Measurements from ENCODE around the gene IGF1R. TPM values are rescaled to one million over a fixed set of nuclear protein-coding genes. Genes with fewer than 3 reads are reported as not detected.

The IGF1R gene
- total RNA-seq, 4 donors from 2014 or later: 87.8 to 173 (median 107) TPM

- WGBS: 97% methylated on average over 5 of the region's 5 CpGs
- Histone ChIP-seq H3K4me3 (no peak overlapping the region), H3K36me3 (no peaks in the 10 kb centered on the region), H3K4me1 (peaks cover 47% of the 10 kb centered on the region), H3K27ac (no peak overlapping the region), H3K9me3 (no peaks in the 10 kb centered on the region), H3K27me3 (no peaks in the 10 kb centered on the region)
- no peak for TF ChIP-seq POLR2A (IDR thresholded peaks at IDR 0.05)
- TF ChIP-seq POLR2AphosphoS5 (IDR thresholded peaks at IDR 0.05): no peak
- TF ChIP-seq, protein P1, sequence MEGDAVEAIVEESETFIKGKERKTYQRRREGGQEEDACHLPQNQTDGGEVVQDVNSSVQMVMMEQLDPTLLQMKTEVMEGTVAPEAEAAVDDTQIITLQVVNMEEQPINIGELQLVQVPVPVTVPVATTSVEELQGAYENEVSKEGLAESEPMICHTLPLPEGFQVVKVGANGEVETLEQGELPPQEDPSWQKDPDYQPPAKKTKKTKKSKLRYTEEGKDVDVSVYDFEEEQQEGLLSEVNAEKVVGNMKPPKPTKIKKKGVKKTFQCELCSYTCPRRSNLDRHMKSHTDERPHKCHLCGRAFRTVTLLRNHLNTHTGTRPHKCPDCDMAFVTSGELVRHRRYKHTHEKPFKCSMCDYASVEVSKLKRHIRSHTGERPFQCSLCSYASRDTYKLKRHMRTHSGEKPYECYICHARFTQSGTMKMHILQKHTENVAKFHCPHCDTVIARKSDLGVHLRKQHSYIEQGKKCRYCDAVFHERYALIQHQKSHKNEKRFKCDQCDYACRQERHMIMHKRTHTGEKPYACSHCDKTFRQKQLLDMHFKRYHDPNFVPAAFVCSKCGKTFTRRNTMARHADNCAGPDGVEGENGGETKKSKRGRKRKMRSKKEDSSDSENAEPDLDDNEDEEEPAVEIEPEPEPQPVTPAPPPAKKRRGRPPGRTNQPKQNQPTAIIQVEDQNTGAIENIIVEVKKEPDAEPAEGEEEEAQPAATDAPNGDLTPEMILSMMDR (IDR thresholded peaks at IDR 0.05): no peak
- no peak for TF ChIP-seq EP300 (IDR thresholded peaks at IDR 0.05)
- DNase-seq (ENCODE audit: low spot score in 2 of 2): no peak
Measured at GRCh38 chr15:98686983-98687382, 38.6 kb downstream of the IGF1R start.

DNA sequence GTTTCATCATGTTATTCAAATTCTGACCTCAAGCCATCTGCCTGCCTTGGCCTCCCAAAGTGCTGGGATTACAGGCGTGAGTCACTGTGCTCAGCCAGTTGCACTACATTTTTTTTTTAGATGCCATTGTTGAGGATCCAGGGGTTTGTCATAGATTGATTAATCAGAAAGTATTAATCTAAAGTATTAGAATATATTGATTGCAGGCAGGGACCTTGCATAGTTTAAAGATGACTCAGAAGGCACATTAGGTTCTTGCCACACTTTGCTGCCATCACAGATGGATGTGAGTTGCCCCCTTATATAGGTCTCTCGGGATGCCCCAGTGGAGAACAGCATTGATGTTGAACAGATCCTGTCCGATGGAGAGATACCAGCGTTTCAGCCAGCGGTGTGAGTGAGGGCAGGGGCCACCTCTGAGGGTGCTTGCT lies 41.1 kb downstream of the IGF1R start:
- no peaks in the 10 kb centered on the region for H3K27me3 ChIP-seq
- 81% methylated on average over 3 of the region's 5 CpGs for WGBS

GRCh38 chr15:98690272-98690950 lies 42.1 kb downstream of the IGF1R start:
- no peaks in the 10 kb centered on the region for H3K36me3 ChIP-seq
- H3K27ac ChIP-seq: no peak overlapping the region
- H3K4me3 ChIP-seq: no peak overlapping the region
- WGBS: 70% methylated on average over 6 of the region's 6 CpGs
- TF ChIP-seq POLR2A (IDR thresholded peaks at IDR 0.05) (no peak), POLR2AphosphoS5 (IDR thresholded peaks at IDR 0.05) (no peak), EP300 (IDR thresholded peaks at IDR 0.05) (no peak)
- TF ChIP-seq, protein P1 (IDR thresholded peaks at IDR 0.05): no peak
- no peak for DNase-seq (ENCODE audit: low spot score in 2 of 2)
- H3K4me1 ChIP-seq: peaks cover 18% of the 10 kb centered on the region
- no peaks in the 10 kb centered on the region for H3K27me3 ChIP-seq
- H3K9me3 ChIP-seq: no peaks in the 10 kb centered on the region

More for the DNA sequence above, 41.1 kb downstream of the IGF1R start:
- peaks cover 24% of the 10 kb centered on the region for H3K4me1 ChIP-seq
- H3K4me3 ChIP-seq: no peak overlapping the region
- H3K36me3 ChIP-seq: no peaks in the 10 kb centered on the region
- H3K27ac ChIP-seq: no peak overlapping the region
- no peak for TF ChIP-seq POLR2AphosphoS5 (IDR thresholded peaks at IDR 0.05)
- TF ChIP-seq POLR2A (IDR thresholded peaks at IDR 0.05): no peak
- TF ChIP-seq, protein P1 (IDR thresholded peaks at IDR 0.05): no peak
- TF ChIP-seq EP300 (IDR thresholded peaks at IDR 0.05): no peak
- DNase-seq (ENCODE audit: low spot score in 2 of 2): no peak
- no peaks in the 10 kb centered on the region for H3K9me3 ChIP-seq

- Histone ChIP-seq H3K27me3 (no peaks in the 10 kb centered on the region), H3K27ac (no peak overlapping the region), H3K36me3 (no peaks in the 10 kb centered on the region), H3K9me3 (no peaks in the 10 kb centered on the region), H3K4me1 (peaks cover 12% of the 10 kb centered on the region), H3K4me3 (no peak overlapping the region)
- 83% methylated on average over 2 of the region's 2 CpGs for WGBS
- no peak for DNase-seq (ENCODE audit: low spot score in 2 of 2)
- TF ChIP-seq POLR2A (IDR thresholded peaks at IDR 0.05) (no peak), POLR2AphosphoS5 (IDR thresholded peaks at IDR 0.05) (no peak), EP300 (IDR thresholded peaks at IDR 0.05) (no peak)
- TF ChIP-seq, protein P1 (IDR thresholded peaks at IDR 0.05): no peak
Measured at GRCh38 chr15:98692213-98692612, 43.9 kb downstream of the IGF1R start.

DNA sequence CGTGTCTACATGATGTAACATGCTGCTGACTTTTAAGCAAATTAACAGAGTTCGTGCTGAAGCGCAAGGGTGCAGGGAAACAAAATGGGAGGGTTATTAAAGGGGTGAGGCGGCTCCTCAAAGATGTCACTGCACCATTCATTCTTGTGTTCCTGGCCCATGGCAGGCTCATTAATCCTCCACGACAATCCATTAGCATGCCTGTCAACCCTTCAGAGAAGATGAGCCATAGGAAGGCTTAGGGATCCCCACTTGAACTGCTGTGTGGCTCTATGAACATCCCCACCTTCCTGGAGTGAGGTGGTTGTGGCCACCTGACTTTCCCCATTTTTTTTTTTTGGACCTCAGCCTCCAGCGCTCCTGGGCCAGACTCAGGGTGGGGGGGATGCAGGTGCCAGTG lies 45.8 kb downstream of the IGF1R start:
- Histone ChIP-seq H3K36me3 (no peaks in the 10 kb centered on the region), H3K9me3 (no peaks in the 10 kb centered on the region), H3K4me1 (peaks cover 6% of the 10 kb centered on the region), H3K27me3 (no peaks in the 10 kb centered on the region), H3K4me3 (no peak overlapping the region), H3K27ac (no peak overlapping the region)
- DNase-seq (ENCODE audit: low spot score in 2 of 2): no peak
- TF ChIP-seq EP300 (IDR thresholded peaks at IDR 0.05) (no peak), POLR2AphosphoS5 (IDR thresholded peaks at IDR 0.05) (no peak), POLR2A (IDR thresholded peaks at IDR 0.05) (no peak)
- TF ChIP-seq, protein P1 (IDR thresholded peaks at IDR 0.05): no peak
- WGBS: 76% methylated on average over 6 of the region's 6 CpGs

All from suprapubic skin (tissue), 4 donors.